ENCODE measurements around the gene CMBL. TPM values are rescaled to one million over a fixed set of nuclear protein-coding genes. Genes with fewer than 3 reads are reported as not detected.

The CMBL gene
- total RNA-seq, 6 donors from 2014 or later, result 8.0 to 19.1 (median 8.4) TPM

DNA sequence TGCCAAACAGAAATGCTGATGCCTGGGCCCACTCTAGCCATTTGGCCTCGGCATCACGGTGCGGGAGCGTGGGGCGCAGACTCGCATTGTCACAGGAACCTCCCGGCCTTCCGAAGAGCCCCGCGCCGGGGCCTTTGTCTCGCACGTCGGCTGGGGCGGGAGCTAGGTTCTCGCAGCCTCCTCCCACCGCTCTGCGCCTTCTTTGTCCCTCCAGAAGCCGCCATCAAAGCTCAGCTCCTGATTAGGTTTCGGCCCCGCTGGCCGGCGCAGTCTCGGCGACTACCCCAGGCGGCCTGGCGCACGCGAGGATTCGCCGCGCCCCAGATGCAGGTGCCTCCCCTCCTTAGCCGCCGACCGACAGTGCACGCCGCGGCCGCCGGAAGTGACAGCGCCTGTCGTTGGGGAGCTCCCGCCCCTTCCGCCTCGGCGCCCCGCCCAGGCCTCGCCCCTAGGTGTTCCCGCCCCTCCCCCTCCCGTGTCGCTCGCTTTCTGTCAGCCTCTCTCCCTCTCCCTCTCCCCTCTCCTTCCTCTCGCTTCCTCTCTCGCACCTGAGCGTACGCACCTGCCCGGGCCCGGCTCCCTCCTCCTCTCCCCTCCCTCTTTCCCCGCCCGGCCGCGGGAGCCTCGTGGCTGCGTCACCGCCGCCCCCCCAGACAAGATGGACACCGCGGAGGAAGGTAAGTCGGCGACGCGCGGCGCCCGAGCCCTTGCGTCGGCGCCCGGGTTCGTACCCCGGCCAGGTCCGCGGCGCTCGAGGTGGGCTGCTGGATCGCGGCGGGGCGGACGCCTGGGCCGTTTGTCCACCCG is 45.7 kb upstream of the CMBL start, which contains the start of gene MARCHF6:
Gene MARCHF6 (plus strand): TSS at position 455 of the 807 bp plus-strand sequence. CDS start 204 bp downstream, at position 659.
- H3K36me3 ChIP-seq, result no peaks in the 10 kb centered on the region
- no peaks in the 10 kb centered on the region for H3K9me3 ChIP-seq
- peak; percentile 98 to 99 for ATAC-seq (ENCODE audit: low FRiP score in 2 of 2)
- peak; percentile 96 to 99 for DNase-seq
- 1 to 2% methylated on average over 39 to 46 of the region's 92 CpGs for WGBS, 2 donors
- H3K4me3 ChIP-seq, result peak within 1 kb of the TSS; percentile 82 to 95 (median 90)
- H3K4me1 ChIP-seq, result peaks cover 22 to 33% (median 29%) of the 10 kb centered on the region in 4 donors
- peak within 1 kb of the TSS; percentile 95 to 99 (median 99) for H3K27ac ChIP-seq
- H3K27me3 ChIP-seq, result no peaks in the 10 kb centered on the region
- TF ChIP-seq POLR2A (IDR thresholded peaks at IDR 0.05), result peak; percentile 80 to 95 (median 86)
- peak; percentile 95 to 96 for TF ChIP-seq POLR2AphosphoS5 (IDR thresholded peaks at IDR 0.05)
- TF ChIP-seq EP300 (IDR thresholded peaks at IDR 0.05), result no peak
- TF ChIP-seq, protein P1, sequence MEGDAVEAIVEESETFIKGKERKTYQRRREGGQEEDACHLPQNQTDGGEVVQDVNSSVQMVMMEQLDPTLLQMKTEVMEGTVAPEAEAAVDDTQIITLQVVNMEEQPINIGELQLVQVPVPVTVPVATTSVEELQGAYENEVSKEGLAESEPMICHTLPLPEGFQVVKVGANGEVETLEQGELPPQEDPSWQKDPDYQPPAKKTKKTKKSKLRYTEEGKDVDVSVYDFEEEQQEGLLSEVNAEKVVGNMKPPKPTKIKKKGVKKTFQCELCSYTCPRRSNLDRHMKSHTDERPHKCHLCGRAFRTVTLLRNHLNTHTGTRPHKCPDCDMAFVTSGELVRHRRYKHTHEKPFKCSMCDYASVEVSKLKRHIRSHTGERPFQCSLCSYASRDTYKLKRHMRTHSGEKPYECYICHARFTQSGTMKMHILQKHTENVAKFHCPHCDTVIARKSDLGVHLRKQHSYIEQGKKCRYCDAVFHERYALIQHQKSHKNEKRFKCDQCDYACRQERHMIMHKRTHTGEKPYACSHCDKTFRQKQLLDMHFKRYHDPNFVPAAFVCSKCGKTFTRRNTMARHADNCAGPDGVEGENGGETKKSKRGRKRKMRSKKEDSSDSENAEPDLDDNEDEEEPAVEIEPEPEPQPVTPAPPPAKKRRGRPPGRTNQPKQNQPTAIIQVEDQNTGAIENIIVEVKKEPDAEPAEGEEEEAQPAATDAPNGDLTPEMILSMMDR (IDR thresholded peaks at IDR 0.05), result peak in 3 of 6 experiments; percentile 4 to 44 (median 38)

DNA sequence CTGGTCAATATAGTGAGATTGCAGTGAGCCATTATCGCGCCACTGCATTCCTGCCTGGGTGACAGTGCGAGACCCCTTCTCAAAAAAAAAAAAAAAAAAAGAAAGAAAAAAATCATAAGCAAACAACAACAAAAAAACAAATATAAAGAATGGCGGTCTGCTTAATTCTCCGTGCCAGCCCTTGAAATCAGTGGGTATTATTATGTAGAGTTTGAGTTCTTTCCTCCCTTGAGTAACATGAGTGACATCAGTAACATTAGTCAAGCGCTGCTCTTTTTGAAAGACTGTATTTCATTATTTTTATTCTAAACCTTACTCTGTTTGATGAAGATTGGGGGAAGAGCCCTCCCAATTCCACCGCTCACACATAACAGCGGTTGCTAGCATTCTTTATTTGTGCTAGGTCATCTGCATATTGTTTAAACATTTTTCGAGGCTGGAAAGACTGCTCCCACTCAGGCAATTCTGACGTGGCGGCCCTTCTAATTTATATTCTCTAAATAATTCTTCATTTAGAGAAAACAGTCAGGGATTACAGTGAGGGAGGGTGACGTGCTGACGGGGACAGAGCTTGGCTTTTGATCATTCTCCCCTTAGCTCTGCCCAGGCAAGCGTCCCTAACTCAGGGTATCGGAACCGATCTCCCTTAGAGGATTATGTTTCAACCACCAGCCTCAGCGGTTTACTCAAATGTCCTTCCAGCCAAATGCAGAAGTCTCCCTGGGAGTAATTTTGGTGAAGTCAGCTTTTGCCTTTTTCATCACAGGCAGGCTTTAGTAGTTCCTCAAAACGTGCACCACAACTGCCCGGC is 44.9 kb upstream of the CMBL start:
- H3K27me3 ChIP-seq, result no peaks in the 10 kb centered on the region
- peak overlapping the region; percentile 95 to 99 (median 99) for H3K27ac ChIP-seq
- 25 to 31% methylated on average over 17 to 19 of the region's 19 CpGs for WGBS, 2 donors
- DNase-seq, result no peak
- TF ChIP-seq EP300 (IDR thresholded peaks at IDR 0.05) (no peak), POLR2A (IDR thresholded peaks at IDR 0.05) (no peak), POLR2AphosphoS5 (IDR thresholded peaks at IDR 0.05) (no peak)
- no peaks in the 10 kb centered on the region for H3K36me3 ChIP-seq
- H3K4me1 ChIP-seq, result peaks cover 17 to 32% (median 26%) of the 10 kb centered on the region in 4 donors
- peak; percentile 1 to 52 for ATAC-seq (ENCODE audit: low FRiP score in 2 of 2)
- peak overlapping the region; percentile 82 to 95 (median 90) for H3K4me3 ChIP-seq
- no peaks in the 10 kb centered on the region for H3K9me3 ChIP-seq

DNA sequence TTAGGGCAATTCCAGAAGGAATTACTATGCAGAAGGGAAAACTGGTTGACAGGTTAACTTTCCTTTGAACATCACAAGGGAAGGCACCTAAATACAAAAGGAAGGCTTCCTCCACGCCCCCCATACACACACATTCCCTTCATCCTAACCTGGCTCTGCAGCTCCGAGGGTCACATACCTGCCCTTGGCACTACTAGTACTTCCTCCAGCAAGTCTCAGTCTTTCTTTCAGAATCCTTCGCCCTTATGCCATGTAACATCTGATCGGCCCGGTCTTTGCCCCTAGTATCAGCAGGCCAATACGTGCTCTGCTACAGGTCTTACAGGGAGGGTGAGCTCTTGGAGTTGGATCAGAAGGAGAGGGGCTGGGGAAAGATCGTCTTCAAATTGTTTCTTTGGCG is 44.2 kb upstream of the CMBL start:
- Histone ChIP-seq H3K27me3 (no peaks in the 10 kb centered on the region), H3K27ac (peak overlapping the region in 1 of 4 donors; percentile 99), H3K4me1 (peaks cover 14 to 26% (median 21%) of the 10 kb centered on the region in 4 donors), H3K9me3 (no peaks in the 10 kb centered on the region), H3K36me3 (no peaks in the 10 kb centered on the region), H3K4me3 (no peak overlapping the region)
- DNase-seq (no peak), ATAC-seq (ENCODE audit: low FRiP score in 2 of 2) (no peak)
- TF ChIP-seq, protein P1 (IDR thresholded peaks at IDR 0.05), result no peak
- TF ChIP-seq POLR2AphosphoS5 (IDR thresholded peaks at IDR 0.05), result no peak
- no peak for TF ChIP-seq EP300 (IDR thresholded peaks at IDR 0.05)
- TF ChIP-seq POLR2A (IDR thresholded peaks at IDR 0.05), result no peak
- 92 to 93% methylated on average over 8 of the region's 8 CpGs for WGBS, 2 donors

DNA sequence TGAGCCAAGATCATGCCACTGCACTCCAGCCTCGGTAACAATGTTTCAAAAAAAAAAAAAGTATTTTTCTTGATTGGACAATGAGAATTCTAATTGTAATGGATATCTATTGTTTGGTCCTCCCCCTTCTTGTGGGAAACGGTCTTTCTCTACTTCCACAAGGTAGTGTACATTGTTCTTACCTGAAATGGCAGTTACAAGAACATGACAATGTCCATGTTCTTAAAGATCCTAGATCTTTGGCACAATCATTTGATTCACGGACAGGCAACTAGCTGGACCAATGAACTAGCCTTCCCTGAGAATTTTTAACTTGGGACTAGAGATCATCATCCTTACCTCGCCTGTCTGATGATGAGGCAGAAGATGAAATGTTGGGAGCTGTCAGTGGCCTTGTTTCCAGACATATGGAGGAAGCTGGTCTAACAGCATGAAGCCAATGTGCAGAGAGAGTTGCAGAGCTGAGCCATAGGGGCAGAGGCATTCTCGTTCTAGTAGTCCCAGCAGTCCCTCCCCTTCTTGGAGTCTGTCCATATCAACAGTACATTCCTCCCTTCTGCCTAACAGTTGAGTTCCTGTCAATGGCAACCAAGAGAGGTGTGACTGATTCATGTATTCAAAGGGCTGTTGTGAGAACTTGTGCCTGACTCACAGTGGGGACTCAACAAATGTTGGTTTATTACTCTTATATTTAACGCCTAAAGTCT is 43.6 kb upstream of the CMBL start:
- 79 to 84% methylated on average over 6 of the region's 6 CpGs for whole genome bisulfite sequencing, 2 donors
- ATAC-seq (ENCODE audit: low FRiP score in 2 of 2) (no peak), DNase-seq (peak in 1 of 2 donors; percentile 36)
- Histone ChIP-seq H3K4me1 (peaks cover 14 to 22% (median 19%) of the 10 kb centered on the region in 4 donors), H3K4me3 (no peak overlapping the region), H3K27me3 (no peaks in the 10 kb centered on the region), H3K9me3 (no peaks in the 10 kb centered on the region), H3K36me3 (no peaks in the 10 kb centered on the region), H3K27ac (no peak overlapping the region)
- TF ChIP-seq POLR2AphosphoS5 (IDR thresholded peaks at IDR 0.05) (peak in 1 of 2 donors; percentile 33), EP300 (IDR thresholded peaks at IDR 0.05) (no peak), POLR2A (IDR thresholded peaks at IDR 0.05) (no peak)
- TF ChIP-seq, protein P1 (IDR thresholded peaks at IDR 0.05), result no peak
